GM12873 (cell line): Measurements from ENCODE around the gene PCCA.

ENCODE experiments used
- CTCF ChIP-seq: IDR thresholded peaks from 2 replicates; pipeline ENCODE4 v1.5.1; 2012; ENCODE audit warnings: low read depth, mild to moderate bottlenecking, moderate library complexity, low read length, control low read depth; ENCODE audit not compliant: insufficient read depth; ENCODE audit errors: missing control alignments

The PCCA gene

GRCh38 chr13:100506600-100507422 is 417.9 kb downstream of the PCCA start:
- TF ChIP-seq CTCF: no peak

GRCh38 chr13:100508455-100508854 is 419.6 kb downstream of the PCCA start:
- no peak for TF ChIP-seq CTCF

GRCh38 chr13:100508996-100509395 is 420.1 kb downstream of the PCCA start:
- TF ChIP-seq CTCF: no peak

- TF ChIP-seq CTCF: no peak
These were observed 421.5 kb downstream of the PCCA start for GRCh38 chr13:100510208-100510957.

GRCh38 chr13:100511466-100511865 is 422.6 kb downstream of the PCCA start:
- TF ChIP-seq CTCF: no peak

GRCh38 chr13:100512422-100512821 is 423.5 kb downstream of the PCCA start:
- TF ChIP-seq CTCF: no peak

GRCh38 chr13:100513171-100513570 is 424.3 kb downstream of the PCCA start:
- TF ChIP-seq CTCF: no peak
